ENCODE measurements around the gene MUC5B.
"Not testable (repeated sequence)": the region's sequence is repeated elsewhere in the genome, so short reads cannot be mapped to it uniquely, and the experiment has no call there.

Gene MUC5B

DNA sequence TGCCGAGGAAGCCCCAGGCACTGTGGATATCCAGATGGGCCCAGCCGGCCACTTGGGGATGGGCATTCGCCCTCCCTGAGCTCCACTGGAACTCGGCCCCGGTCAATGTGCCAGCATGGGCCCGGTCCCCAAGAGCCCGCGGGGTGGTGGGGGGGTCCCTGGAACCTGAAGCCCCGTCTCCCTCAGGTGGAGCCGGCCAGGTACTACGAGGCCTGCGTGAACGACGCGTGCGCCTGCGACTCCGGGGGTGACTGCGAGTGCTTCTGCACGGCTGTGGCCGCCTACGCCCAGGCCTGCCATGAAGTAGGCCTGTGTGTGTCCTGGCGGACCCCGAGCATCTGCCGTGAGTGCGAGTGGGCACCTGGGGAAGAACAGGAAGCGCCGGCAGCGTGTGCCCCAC lies 44.0 kb upstream of the MUC5B start:
- Histone ChIP-seq H3K9ac (ENCODE audit: low read depth, low read length) (no peak overlapping the region), H3K36me3 (ENCODE audit: control insufficient read depth, insufficient read depth, low read length) (no peaks in the 10 kb centered on the region), H3K4me3 (ENCODE audit: low read depth, low read length) (no peak overlapping the region), H3K27ac (ENCODE audit: low read depth, low read length) (no peak overlapping the region), H3K4me1 (ENCODE audit: control insufficient read depth, insufficient read depth, low read length) (no peaks in the 10 kb centered on the region), H3K27me3 (ENCODE audit: control insufficient read depth, insufficient read depth, low read length) (no peaks in the 10 kb centered on the region), H3K9me3 (ENCODE audit: control insufficient read depth, insufficient read depth, low read length) (0 out of 2 replicates have a peak, but pooled peaks cover 11% of the 10 kb centered on the region)

DNA sequence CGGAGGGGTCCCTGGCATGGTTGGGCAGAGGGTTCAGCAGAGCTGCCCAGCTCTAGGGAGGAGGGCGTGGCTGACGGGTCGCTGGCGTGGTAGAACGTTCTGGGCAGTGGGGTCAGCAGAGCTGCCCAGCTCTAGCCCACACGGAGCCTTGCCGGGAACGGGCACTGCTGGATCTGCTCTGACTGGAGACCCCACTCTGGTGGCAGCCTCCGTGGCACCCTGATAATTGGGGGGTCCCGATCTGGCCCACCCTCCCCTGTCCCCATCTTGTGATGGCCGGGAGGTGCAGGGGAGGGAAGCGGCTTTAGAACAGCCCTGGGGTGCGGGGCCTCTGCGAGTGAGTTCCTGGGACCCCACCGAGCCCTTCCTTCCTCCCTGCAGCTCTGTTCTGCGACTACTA lies 43.2 kb upstream of the MUC5B start:
- no peak overlapping the region for H3K9ac ChIP-seq (ENCODE audit: low read depth, low read length)
- H3K9me3 ChIP-seq (ENCODE audit: control insufficient read depth, insufficient read depth, low read length): 0 out of 2 replicates have a peak, but pooled peaks cover 8% of the 10 kb centered on the region
- no peak overlapping the region for H3K27ac ChIP-seq (ENCODE audit: low read depth, low read length)
- H3K36me3 ChIP-seq (ENCODE audit: control insufficient read depth, insufficient read depth, low read length): no peaks in the 10 kb centered on the region
- no peaks in the 10 kb centered on the region for H3K4me1 ChIP-seq (ENCODE audit: control insufficient read depth, insufficient read depth, low read length)
- no peak overlapping the region for H3K4me3 ChIP-seq (ENCODE audit: low read depth, low read length)
- no peaks in the 10 kb centered on the region for H3K27me3 ChIP-seq (ENCODE audit: control insufficient read depth, insufficient read depth, low read length)

DNA sequence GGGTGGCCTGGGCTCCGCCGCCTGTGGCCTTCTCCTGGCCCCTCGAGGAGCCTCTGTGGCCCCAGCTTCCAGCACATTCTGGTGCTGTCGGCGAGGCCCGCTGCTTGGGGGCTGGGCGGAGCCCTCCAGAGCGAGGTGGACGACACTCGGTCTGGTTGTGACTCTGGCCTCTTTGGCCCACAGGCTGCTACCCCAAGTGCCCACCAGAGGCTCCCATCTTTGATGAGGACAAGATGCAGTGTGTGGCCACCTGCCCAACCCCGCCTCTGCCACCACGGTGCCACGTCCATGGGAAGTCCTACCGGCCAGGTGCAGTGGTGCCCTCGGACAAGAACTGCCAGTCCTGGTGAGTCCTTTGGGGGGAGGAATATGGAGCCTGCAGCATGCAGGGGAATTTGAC lies 42.7 kb upstream of the MUC5B start:
- Histone ChIP-seq H3K4me3 (ENCODE audit: low read depth, low read length) (no peak overlapping the region), H3K4me1 (ENCODE audit: control insufficient read depth, insufficient read depth, low read length) (no peaks in the 10 kb centered on the region), H3K9ac (ENCODE audit: low read depth, low read length) (no peak overlapping the region), H3K36me3 (ENCODE audit: control insufficient read depth, insufficient read depth, low read length) (no peaks in the 10 kb centered on the region), H3K27ac (ENCODE audit: low read depth, low read length) (no peak overlapping the region), H3K27me3 (ENCODE audit: control insufficient read depth, insufficient read depth, low read length) (no peaks in the 10 kb centered on the region), H3K9me3 (ENCODE audit: control insufficient read depth, insufficient read depth, low read length) (0 out of 2 replicates have a peak, but pooled peaks cover 8% of the 10 kb centered on the region)

DNA sequence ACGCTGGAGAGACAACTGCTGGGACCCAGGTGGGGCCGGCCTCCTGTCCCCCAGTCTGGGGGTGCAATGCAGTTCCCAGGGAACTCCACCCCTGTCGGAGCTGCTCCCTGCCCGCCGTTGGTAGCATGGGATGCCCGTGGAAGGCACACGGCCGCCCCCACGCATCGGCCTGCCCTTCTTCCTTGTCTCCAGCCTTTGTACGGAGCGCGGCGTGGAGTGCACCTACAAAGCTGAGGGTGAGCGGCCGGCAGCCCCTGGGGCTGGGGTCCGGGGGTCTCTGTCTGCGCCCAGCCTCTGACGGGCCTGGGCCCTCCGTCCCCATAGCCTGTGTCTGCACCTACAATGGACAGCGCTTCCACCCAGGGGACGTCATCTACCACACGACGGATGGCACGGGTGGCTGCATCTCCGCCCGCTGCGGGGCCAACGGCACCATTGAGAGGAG lies 41.9 kb upstream of the MUC5B start:
- H3K27ac ChIP-seq (ENCODE audit: low read depth, low read length): no peak overlapping the region
- H3K9me3 ChIP-seq (ENCODE audit: control insufficient read depth, insufficient read depth, low read length): peaks cover 6% of the 10 kb centered on the region
- H3K4me3 ChIP-seq (ENCODE audit: low read depth, low read length): no peak overlapping the region
- no peaks in the 10 kb centered on the region for H3K4me1 ChIP-seq (ENCODE audit: control insufficient read depth, insufficient read depth, low read length)
- H3K36me3 ChIP-seq (ENCODE audit: control insufficient read depth, insufficient read depth, low read length): no peaks in the 10 kb centered on the region
- H3K27me3 ChIP-seq (ENCODE audit: control insufficient read depth, insufficient read depth, low read length): no peaks in the 10 kb centered on the region
- H3K9ac ChIP-seq (ENCODE audit: low read depth, low read length): no peak overlapping the region

DNA sequence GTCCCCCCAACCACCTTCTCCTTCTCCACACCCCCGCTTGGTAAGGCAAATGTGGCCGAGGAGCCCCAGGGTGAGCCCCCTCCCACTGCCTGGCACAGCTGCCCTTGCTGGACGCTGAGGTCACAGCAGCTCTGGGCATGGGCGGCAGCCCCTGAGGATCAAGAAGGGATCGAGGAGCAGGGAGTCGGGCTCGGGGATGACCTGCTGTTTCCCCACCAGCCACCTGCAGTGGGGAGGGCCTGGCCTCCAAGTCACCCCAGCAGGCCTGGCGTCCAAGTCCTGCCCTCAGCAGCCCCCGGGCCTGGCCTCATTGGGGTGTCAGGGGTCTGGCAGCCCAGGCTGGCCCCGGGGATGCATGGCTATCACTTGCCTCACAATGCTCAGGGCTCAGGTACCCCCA lies 41.4 kb upstream of the MUC5B start:
- Histone ChIP-seq H3K27ac (ENCODE audit: low read depth, low read length) (no peak overlapping the region), H3K4me1 (ENCODE audit: control insufficient read depth, insufficient read depth, low read length) (no peaks in the 10 kb centered on the region), H3K9ac (ENCODE audit: low read depth, low read length) (no peak overlapping the region), H3K4me3 (ENCODE audit: low read depth, low read length) (no peak overlapping the region), H3K27me3 (ENCODE audit: control insufficient read depth, insufficient read depth, low read length) (no peaks in the 10 kb centered on the region), H3K36me3 (ENCODE audit: control insufficient read depth, insufficient read depth, low read length) (no peaks in the 10 kb centered on the region), H3K9me3 (ENCODE audit: control insufficient read depth, insufficient read depth, low read length) (peaks cover 4% of the 10 kb centered on the region)

DNA sequence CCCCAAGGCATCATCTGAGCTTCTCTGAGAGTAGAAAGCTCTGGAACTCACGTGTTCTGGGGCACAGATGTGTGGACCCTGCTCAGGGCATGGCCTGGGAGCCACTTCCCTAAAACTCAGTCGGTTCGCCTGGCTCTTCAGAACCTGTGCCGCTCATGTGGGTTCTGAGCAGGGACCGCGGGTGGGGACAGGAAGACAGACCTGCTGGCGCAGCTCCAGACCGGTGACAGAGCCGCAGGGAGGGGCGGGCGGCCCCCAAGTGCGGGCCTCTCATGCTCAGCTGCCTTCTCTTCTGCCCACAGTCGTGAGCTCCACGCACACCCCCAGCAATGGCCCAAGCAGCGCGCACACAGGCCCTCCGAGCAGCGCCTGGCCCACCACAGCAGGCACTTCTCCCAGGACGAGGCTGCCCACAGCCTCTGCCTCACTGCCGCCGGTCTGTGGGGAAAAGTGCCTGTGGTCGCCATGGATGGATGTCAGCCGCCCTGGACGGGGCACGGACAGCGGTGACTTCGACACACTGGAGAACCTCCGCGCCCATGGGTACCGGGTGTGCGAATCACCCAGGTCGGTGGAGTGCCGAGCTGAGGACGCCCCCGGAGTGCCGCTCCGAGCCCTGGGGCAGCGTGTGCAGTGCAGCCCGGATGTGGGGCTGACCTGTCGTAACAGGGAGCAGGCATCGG lies 40.9 kb upstream of the MUC5B start:
- Histone ChIP-seq H3K4me1 (ENCODE audit: control insufficient read depth, insufficient read depth, low read length) (no peaks in the 10 kb centered on the region), H3K9me3 (ENCODE audit: control insufficient read depth, insufficient read depth, low read length) (peaks cover 4% of the 10 kb centered on the region), H3K27me3 (ENCODE audit: control insufficient read depth, insufficient read depth, low read length) (no peaks in the 10 kb centered on the region), H3K9ac (ENCODE audit: low read depth, low read length) (no peak overlapping the region), H3K27ac (ENCODE audit: low read depth, low read length) (no peak overlapping the region), H3K36me3 (ENCODE audit: control insufficient read depth, insufficient read depth, low read length) (no peaks in the 10 kb centered on the region), H3K4me3 (ENCODE audit: low read depth, low read length) (no peak overlapping the region)

DNA sequence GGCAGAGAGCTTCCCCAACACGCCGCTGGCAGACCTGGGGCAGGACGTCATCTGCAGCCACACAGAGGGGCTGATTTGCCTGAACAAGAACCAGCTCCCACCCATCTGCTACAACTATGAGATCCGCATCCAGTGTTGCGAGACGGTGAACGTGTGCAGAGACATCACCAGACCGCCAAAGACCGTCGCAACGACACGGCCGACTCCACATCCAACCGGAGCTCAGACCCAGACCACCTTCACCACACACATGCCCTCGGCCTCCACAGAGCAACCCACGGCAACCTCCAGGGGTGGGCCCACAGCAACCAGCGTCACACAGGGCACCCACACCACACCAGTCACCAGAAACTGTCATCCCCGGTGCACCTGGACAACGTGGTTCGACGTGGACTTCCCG lies 38.7 kb upstream of the MUC5B start:
- H3K9ac ChIP-seq (ENCODE audit: low read depth, low read length); H3K9me3 ChIP-seq (ENCODE audit: control insufficient read depth, insufficient read depth, low read length); H3K4me3 ChIP-seq (ENCODE audit: low read depth, low read length); H3K27me3 ChIP-seq (ENCODE audit: control insufficient read depth, insufficient read depth, low read length); H3K27ac ChIP-seq (ENCODE audit: low read depth, low read length); H3K4me1 ChIP-seq (ENCODE audit: control insufficient read depth, insufficient read depth, low read length); H3K36me3 ChIP-seq (ENCODE audit: control insufficient read depth, insufficient read depth, low read length): not testable (repeated sequence)

DNA sequence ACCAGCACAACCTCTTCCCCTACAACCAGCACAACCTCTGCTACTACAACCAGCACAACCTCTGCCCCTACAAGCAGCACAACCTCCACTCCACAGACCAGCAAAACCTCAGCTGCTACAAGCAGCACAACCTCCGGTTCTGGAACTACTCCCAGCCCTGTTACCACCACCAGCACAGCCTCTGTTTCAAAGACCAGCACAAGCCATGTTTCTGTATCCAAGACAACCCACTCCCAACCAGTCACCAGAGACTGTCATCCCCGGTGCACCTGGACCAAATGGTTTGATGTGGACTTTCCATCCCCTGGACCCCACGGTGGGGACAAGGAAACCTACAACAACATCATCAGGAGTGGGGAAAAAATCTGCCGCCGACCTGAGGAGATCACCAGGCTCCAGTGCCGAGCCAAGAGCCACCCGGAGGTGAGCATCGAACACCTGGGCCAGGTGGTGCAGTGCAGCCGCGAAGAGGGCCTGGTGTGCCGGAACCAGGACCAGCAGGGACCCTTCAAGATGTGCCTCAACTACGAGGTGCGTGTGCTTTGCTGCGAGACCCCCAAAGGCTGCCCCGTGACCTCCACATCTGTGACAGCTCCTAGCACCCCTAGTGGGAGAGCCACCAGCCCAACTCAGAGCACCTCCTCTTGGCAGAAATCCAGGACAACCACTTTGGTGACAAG lies 34.3 kb upstream of the MUC5B start:
- H3K4me1 ChIP-seq (ENCODE audit: control insufficient read depth, insufficient read depth, low read length); H3K9ac ChIP-seq (ENCODE audit: low read depth, low read length); H3K4me3 ChIP-seq (ENCODE audit: low read depth, low read length); H3K27me3 ChIP-seq (ENCODE audit: control insufficient read depth, insufficient read depth, low read length); H3K36me3 ChIP-seq (ENCODE audit: control insufficient read depth, insufficient read depth, low read length); H3K27ac ChIP-seq (ENCODE audit: low read depth, low read length): not testable (repeated sequence)
- H3K9me3 ChIP-seq (ENCODE audit: control insufficient read depth, insufficient read depth, low read length): peaks cover 16% of the 10 kb centered on the region

DNA sequence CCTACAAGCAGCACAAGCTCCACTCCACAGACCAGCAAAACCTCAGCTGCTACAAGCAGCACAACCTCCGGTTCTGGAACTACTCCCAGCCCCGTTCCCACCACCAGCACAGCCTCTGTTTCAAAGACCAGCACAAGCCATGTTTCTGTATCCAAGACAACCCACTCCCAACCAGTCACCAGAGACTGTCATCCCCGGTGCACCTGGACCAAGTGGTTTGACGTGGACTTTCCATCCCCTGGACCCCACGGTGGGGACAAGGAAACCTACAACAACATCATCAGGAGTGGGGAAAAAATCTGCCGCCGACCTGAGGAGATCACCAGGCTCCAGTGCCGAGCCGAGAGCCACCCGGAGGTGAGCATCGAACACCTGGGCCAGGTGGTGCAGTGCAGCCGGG lies 33.0 kb upstream of the MUC5B start:
- H3K9ac ChIP-seq (ENCODE audit: low read depth, low read length); H3K27me3 ChIP-seq (ENCODE audit: control insufficient read depth, insufficient read depth, low read length); H3K27ac ChIP-seq (ENCODE audit: low read depth, low read length); H3K4me1 ChIP-seq (ENCODE audit: control insufficient read depth, insufficient read depth, low read length); H3K4me3 ChIP-seq (ENCODE audit: low read depth, low read length); H3K36me3 ChIP-seq (ENCODE audit: control insufficient read depth, insufficient read depth, low read length): not testable (repeated sequence)
- peaks cover 16% of the 10 kb centered on the region for H3K9me3 ChIP-seq (ENCODE audit: control insufficient read depth, insufficient read depth, low read length)

DNA sequence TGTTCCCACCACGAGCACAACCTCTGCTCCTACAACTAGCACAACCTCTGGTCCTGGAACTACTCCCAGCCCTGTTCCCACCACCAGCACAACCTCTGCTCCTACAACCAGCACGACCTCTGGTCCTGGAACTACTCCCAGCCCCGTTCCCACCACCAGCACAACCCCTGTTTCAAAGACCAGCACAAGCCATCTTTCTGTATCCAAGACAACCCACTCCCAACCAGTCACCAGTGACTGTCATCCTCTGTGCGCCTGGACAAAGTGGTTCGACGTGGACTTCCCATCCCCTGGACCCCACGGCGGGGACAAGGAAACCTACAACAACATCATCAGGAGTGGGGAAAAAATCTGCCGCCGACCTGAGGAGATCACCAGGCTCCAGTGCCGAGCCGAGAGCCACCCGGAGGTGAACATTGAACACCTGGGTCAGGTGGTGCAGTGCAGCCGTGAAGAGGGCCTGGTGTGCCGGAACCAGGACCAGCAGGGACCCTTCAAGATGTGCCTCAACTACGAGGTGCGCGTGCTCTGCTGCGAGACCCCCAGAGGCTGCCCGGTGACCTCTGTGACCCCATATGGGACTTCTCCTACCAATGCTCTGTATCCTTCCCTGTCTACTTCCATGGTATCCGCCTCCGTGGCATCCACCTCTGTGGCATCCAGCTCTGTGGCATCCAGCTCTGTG lies 30.9 kb upstream of the MUC5B start:
- not testable (repeated sequence) for H3K27ac ChIP-seq (ENCODE audit: low read depth, low read length); H3K36me3 ChIP-seq (ENCODE audit: control insufficient read depth, insufficient read depth, low read length); H3K4me3 ChIP-seq (ENCODE audit: low read depth, low read length); H3K4me1 ChIP-seq (ENCODE audit: control insufficient read depth, insufficient read depth, low read length); H3K9ac ChIP-seq (ENCODE audit: low read depth, low read length); H3K27me3 ChIP-seq (ENCODE audit: control insufficient read depth, insufficient read depth, low read length)
- peaks cover 12% of the 10 kb centered on the region; the same call in 1 of the 2 replicates for H3K9me3 ChIP-seq (ENCODE audit: control insufficient read depth, insufficient read depth, low read length)

DNA sequence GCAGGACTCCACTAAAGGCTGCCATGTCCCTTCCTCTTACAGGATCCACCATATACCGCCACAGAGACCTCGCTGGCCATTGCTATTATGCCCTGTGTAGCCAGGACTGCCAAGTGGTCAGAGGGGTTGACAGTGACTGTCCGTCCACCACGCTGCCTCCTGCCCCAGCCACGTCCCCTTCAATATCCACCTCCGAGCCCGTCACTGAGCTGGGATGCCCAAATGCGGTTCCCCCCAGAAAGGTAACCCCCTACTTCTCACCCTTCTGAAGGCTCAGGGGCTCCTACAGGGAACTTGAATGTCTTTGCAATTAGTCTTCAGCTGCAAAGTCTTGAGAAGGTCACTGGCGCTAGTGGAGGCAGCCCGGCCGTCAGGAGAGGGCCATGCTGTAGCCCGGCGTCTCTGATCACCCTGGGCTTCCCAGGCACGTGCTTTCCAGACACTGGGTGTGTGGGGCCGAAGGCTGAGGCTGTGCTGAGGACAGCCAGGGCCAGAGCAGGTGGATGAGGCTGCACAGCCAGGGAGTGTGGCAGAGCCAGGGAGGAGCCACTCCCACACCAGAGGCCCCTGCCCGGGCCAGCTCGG lies 30.0 kb upstream of the MUC5B start:
- Histone ChIP-seq H3K4me1 (ENCODE audit: control insufficient read depth, insufficient read depth, low read length) (no peaks in the 10 kb centered on the region), H3K27ac (ENCODE audit: low read depth, low read length) (no peak overlapping the region), H3K27me3 (ENCODE audit: control insufficient read depth, insufficient read depth, low read length) (no peaks in the 10 kb centered on the region), H3K4me3 (ENCODE audit: low read depth, low read length) (no peak overlapping the region), H3K9ac (ENCODE audit: low read depth, low read length) (no peak overlapping the region), H3K36me3 (ENCODE audit: control insufficient read depth, insufficient read depth, low read length) (no peaks in the 10 kb centered on the region), H3K9me3 (ENCODE audit: control insufficient read depth, insufficient read depth, low read length) (peaks cover 6% of the 10 kb centered on the region; the same call in 1 of the 2 replicates)

Measured in HUES48 (cell line).